Activated CD4-positive, CD25-positive, alpha-beta regulatory T cell treated with anti-CD3 and anti-CD28 coated beads, Interleukin-2, amount 50 U/mL, for 16 hours (primary cell): Measurements from ENCODE around the gene FADS2.

Experiments used
- DNase-seq: peaks from one replicate; pipeline ENCODE4 v3.0.0-alpha.2; 2020; ENCODE audit warnings: low read depth, low spot score

FADS2 gene

GRCh38 chr11:61846362-61847020 lies 18.4 kb downstream of the FADS2 start:
- DNase-seq = no peak

- DNase-seq = no peak
These were observed 19.9 kb downstream of the FADS2 start for GRCh38 chr11:61847914-61848581.

- no peak for DNase-seq
These were observed 20.5 kb downstream of the FADS2 start for GRCh38 chr11:61848631-61849030.

- DNase-seq = no peak
These were observed 22.6 kb downstream of the FADS2 start for GRCh38 chr11:61850687-61851086.

- no peak for DNase-seq
These were observed 23.2 kb downstream of the FADS2 start for GRCh38 chr11:61851113-61851899.

- no peak for DNase-seq
These were observed 23.8 kb downstream of the FADS2 start for GRCh38 chr11:61851900-61852295.

GRCh38 chr11:61853698-61854169 lies 25.6 kb downstream of the FADS2 start:
- DNase-seq = no peak

- no peak for DNase-seq
These were observed 26.3 kb downstream of the FADS2 start for GRCh38 chr11:61854206-61854895.

- no peak for DNase-seq
These were observed 27.0 kb downstream of the FADS2 start for GRCh38 chr11:61854966-61855714.

- DNase-seq = no peak
These were observed 28.0 kb downstream of the FADS2 start for GRCh38 chr11:61855939-61856680.

GRCh38 chr11:61860054-61860903 lies 32.2 kb downstream of the FADS2 start:
- no peak for DNase-seq

- no peak for DNase-seq
These were observed 33.5 kb downstream of the FADS2 start for GRCh38 chr11:61861634-61862033.

GRCh38 chr11:61862714-61863547 lies 34.8 kb downstream of the FADS2 start:
- no peak for DNase-seq

- DNase-seq = no peak
These were observed 35.5 kb downstream of the FADS2 start for GRCh38 chr11:61863548-61864081.

- no peak for DNase-seq
These were observed 37.0 kb downstream of the FADS2 start for GRCh38 chr11:61864814-61865775.

GRCh38 chr11:61866231-61866957 lies 38.3 kb downstream of the FADS2 start:
- no peak for DNase-seq

- DNase-seq = no peak
These were observed 38.9 kb downstream of the FADS2 start for GRCh38 chr11:61866958-61867343.
